Activated CD4-positive, alpha-beta T cell treated with anti-CD3 and anti-CD28 coated beads, Interleukin-10, Interleukin-2, amounts not matched to agents 100 ng/mL and 50 ng/mL, durations not matched to agents 16 hours and 8 hours (primary cell): ENCODE measurements around the gene ZNF385D.

Experiments
- DNase-seq: peaks from one replicate; pipeline ENCODE4 v3.0.0-alpha.2; 2020

Gene ZNF385D

GRCh38 chr3:21750831-21751391 lies at the start of gene ZNF385D:
ZNF385D (minus strand) TSS chr3:21751210; CDS start chr3:21750916, 294 bp downstream.
- DNase-seq, result no peak

DNA sequence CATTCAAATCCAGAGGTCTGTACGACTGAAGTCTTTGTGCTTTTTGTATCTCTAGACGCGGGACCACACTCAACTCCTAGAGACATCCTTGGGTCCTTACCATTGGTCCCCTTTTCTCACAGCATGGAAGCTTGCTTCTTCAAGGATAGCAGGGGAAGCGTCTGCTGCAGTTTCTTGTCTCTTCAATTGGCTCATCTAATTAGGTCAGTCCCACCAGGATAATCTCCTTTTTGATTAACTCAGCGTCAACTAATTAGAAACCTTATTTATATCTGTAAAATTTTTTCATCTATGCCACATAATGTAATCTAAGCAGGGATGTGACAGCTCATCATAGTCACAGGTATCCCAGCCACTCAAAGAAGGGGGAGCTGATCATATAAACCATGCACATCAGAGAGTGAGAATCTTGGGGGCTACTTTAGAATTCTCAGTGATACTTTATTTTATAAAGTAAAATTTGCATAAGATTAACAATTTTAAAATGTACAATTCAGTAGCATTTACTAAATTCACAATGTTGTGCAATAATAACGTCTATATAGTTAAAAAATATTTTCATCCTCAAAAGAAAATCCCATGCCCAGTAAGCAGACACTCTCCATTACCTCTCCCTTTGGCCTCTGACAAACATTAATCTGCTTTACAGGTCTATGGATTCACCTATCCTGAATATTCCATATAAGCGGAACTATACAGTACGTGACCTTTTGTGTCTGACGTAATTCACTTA lies 47.5 kb upstream of the ZNF385D start:
- no peak for DNase-seq

DNA sequence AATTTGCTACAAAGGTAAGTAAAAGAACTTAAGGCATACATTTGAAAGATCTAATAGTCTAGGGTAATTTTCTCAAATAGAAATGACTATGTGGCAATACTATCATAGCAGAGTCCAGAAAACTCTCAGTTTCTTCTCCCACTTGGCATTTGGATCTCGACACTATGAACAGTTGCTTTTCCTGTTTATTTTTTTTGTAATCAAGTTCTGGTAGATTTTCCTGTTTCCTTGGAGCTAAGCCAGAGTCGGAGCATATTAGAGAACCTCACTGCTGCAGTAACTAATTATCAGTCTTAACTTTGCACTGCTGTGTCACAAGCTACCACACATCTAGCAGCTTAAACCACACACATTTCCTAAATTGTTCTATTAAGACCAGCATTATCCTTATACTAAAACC lies 44.9 kb upstream of the ZNF385D start:
- no peak for DNase-seq

GRCh38 chr3:21795152-21795837 lies 44.3 kb upstream of the ZNF385D start:
- no peak for DNase-seq

GRCh38 chr3:21794291-21794690 lies 43.3 kb upstream of the ZNF385D start:
- no peak for DNase-seq

- DNase-seq, result no peak
These were observed 41.2 kb upstream of the ZNF385D start for GRCh38 chr3:21792176-21792575.

DNA sequence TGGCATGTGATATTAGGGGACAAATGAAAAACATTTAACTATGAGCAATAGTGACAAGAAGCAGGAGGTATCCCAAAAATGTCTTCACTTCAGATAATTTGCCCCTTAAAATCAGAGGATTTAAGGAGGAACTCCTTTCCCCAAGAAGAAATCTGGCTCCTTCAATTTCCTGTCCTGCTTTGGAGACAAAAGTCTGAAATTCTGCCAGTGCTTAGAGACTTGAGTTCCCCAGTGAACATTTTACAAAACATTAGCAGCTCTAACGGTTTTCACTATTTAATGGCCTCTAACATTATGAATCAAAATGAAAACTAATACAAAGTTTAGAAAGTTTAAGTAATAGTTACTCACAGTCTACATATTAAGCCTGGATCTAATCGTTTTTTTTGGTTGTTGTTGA lies 40.3 kb upstream of the ZNF385D start:
- no peak for DNase-seq

- no peak for DNase-seq
These were observed 39.5 kb upstream of the ZNF385D start for GRCh38 chr3:21790466-21790865.

GRCh38 chr3:21789730-21790129 lies 38.7 kb upstream of the ZNF385D start:
- DNase-seq, result no peak

DNA sequence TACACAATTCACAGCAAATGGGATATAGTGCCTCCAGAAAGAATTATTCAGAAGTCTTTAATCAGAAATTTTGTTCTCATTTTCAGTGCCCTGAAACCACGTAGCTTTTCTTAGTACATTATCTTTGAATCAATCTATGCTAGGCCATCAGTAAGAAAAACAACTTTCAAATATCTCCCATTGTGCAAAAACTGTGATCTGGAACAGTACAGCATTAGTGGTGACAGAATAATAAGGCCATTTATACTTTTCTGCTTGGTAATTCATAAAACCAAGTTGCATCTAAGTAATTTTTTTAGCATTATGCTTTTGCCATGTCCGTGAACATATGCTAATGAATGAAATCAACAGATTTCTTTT lies 35.4 kb upstream of the ZNF385D start:
- no peak for DNase-seq

DNA sequence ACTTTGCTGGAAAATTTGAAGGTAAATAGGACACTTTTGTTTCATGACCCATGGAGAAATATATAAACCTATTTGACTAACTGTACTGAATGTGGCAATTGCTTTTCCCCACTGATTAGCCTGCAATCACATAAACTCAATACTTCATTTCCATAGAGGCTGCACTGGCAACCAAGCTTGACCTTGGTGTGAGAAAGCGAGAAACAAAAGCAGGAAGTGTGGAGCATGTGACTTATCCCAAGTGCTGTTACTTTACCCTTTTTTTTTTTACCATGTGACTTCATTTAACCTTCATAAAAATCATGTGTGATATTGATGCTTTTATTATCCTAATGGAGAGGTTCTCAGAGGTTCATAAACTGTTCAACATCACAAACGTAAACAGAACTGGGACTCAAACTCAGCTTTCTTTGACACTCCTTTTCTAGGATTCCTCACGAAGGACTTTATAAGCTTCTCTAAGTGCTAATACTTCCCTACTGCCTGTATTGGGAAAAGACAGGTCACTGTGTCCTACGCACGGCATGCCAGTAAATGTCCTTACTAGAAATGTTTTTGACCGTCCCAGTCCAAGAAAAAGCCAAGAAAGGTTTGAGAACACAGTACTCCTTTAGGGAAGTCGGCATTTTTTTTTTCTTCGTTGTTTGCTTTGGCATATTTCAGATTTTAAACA lies 34.9 kb upstream of the ZNF385D start:
- no peak for DNase-seq

GRCh38 chr3:21783839-21784238 lies 32.8 kb upstream of the ZNF385D start:
- DNase-seq, result no peak

DNA sequence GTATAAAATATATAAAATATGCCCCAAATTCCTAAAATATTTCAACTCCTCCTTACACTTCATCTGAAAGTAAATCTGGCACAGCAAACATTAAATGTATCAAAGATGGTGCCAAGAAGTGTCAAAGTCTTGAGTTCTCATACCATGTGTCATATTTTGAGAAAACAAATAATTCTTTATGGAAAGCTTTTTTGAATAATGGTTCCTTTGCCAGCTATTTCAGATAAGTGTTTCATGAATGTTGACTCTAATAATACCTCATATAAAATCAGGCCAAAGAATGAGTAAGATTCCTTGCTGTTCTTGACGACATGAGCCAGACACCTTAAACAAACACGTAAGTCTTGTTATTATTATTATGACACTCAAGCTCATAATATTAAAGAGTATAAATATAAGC lies 30.3 kb upstream of the ZNF385D start:
- DNase-seq, result no peak

- DNase-seq, result no peak
These were observed 28.9 kb upstream of the ZNF385D start for GRCh38 chr3:21779909-21780308.

DNA sequence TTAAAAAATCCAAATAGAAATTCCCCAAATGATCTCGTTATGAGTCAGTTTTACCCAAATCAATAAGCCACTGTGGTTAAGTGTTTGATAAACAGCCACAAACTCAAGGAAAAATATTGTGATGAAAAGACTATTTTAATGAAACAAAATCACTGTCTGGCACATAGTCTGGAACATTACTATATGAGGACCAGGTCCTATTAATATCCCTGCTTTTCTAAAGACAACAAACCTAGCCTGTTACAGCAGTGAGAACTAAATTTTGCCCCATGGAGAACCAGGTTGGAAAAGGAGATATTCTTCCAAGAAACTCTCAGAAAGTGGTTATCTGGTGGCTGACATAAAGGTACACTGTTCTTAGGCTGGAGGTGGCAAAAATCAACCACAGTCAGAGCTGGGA lies 27.7 kb upstream of the ZNF385D start:
- no peak for DNase-seq

DNA sequence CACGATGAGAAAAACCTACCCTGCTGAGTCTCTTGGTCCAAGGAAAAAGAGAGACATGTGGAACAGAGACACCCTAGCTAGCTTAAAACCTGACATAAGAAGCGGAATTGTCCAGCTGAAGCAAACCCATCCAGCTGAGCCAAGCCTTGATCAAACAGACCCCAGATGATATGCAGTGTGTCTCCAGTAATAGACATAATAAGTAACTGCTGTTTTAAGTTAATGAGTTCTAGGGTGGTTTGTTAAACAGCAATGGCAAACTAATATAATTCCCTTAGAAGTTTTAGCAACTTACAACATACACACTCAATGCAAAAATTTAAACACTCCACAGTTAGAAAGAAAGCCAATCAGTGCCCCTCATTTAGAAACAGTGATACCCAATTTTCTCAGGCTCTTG lies 26.8 kb upstream of the ZNF385D start:
- DNase-seq, result no peak

DNA sequence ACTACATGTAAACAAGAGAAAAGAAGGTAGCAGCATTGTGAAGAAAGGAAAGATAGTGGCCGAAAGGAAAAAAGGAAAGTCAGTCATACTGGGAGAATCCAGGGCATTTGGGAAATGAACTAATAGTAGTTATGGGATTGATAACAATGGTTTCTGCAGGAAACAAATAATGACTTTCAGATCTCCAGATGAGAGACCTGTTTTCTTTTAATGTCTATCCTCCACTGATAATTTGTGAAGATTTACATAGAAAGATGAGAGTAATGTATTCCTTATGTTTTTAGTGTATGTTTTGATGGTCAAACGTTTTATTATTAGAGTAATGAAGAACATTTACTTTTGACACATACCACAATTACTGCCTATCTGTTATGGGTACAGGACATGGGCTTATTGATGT lies 15.0 kb upstream of the ZNF385D start:
- DNase-seq, result no peak

GRCh38 chr3:21755896-21756295 lies 4.9 kb upstream of the ZNF385D start:
- DNase-seq, result no peak

- no peak for DNase-seq
These were observed 3.8 kb upstream of the ZNF385D start for GRCh38 chr3:21754839-21755238.

DNA sequence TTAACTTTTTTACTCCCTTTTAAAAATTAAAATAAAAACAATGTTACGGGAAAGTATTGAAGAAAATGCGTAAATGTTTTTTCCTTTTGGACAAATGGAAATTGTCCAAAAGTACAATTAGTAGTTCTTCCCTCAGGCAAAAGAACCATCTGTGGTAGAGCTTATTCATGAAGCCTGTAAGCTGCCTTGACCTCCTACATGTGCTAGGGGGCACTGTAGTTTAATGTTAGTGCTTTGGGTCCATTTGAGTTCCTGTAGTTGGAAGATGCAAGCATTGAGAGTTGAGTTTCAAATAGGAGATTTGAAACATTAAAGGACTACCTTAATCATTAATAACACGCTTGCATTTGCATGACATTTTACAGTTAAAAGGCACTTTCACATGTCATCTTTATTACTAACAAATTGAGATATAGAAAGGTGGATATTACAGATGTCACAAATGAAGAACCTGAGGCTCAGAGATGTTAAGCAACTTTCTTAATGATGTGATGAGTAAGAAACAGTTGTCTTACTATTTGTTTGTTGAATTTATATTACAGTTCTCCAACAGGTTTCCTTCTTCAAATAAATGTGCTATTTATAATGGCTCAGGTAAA lies 1.8 kb upstream of the ZNF385D start:
- peak; percentile 2 for DNase-seq

- no peak for DNase-seq
These were observed 876 bp upstream of the ZNF385D start for GRCh38 chr3:21751886-21752285.

GRCh38 chr3:21750080-21750696 lies 822 bp downstream of the ZNF385D start:
- no peak for DNase-seq

GRCh38 chr3:21747966-21748555 lies 2.9 kb downstream of the ZNF385D start:
- no peak for DNase-seq
